ENCODE measurements around the gene ULBP3.

Gene ULBP3

GRCh38 chr6:150068720-150069648 lies at the start of gene ULBP3:
ULBP3 (minus strand) TSS chr6:150069121; CDS start chr6:150069066, 55 bp downstream.
- Mint-ChIP-seq H3K27me3 (peaks cover 9% of the 10 kb centered on the region), H3K9me3 (no peaks in the 10 kb centered on the region), H3K4me3 (peak within 1 kb of the TSS; percentile 91), H3K4me1 (peaks cover 19% of the 10 kb centered on the region), H3K27ac (peak within 1 kb of the TSS; percentile 56), H3K36me3 (peaks cover 8% of the 10 kb centered on the region)
- DNase-seq (ENCODE audit: low spot score in 2 of 2): peak; percentile 50 to 62
- peak; percentile 82 for ATAC-seq (ENCODE audit: low read depth)

DNA sequence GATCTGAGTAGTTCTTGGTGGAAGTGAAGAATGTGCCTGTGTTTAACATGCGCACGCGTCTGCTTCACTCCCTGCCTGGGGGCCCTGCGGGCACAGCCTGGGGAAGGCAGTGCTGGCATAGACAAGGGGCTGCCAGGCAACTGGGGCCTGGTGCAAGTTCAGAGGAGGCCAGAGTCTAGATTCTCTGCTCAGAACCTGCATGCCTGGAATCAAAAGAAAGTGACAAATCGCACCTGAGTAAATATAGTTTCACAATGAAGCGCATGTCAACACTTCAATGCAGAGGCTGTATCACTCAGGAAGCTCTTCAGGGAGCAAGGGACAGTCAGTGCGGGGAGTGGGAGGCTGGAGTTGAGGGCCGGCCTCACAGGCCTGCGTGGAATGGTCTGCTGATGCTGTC lies 49.7 kb upstream of the ULBP3 start:
- no peaks in the 10 kb centered on the region for H3K36me3 Mint-ChIP-seq
- H3K27me3 Mint-ChIP-seq: peaks cover 4% of the 10 kb centered on the region
- peaks cover 21% of the 10 kb centered on the region for H3K4me1 Mint-ChIP-seq
- DNase-seq (ENCODE audit: low spot score in 2 of 2): no peak
- no peak overlapping the region for H3K27ac Mint-ChIP-seq
- ATAC-seq (ENCODE audit: low read depth): no peak
- H3K4me3 Mint-ChIP-seq: no peak overlapping the region
- no peaks in the 10 kb centered on the region for H3K9me3 Mint-ChIP-seq

DNA sequence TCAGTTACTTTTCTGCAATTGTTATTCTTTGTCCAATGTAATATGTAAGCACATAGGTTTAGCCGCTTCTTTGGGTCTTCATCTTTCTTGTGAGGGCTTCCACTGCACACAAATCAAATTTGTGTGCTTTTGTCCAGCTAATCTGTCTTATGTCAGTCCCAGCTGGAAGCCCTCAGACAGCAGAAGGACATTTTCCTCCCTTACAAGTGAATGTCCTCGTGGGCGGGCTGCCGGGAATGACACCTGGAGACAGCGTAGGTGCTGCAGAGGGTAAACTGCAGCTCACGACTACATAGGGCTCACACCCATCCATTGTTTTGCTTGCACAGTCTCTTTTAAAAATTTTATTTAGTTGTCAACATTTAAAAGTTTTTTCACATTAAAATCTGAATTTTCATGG lies 49.3 kb upstream of the ULBP3 start:
- H3K27me3 Mint-ChIP-seq: peaks cover 2% of the 10 kb centered on the region
- H3K4me1 Mint-ChIP-seq: peaks cover 21% of the 10 kb centered on the region
- H3K27ac Mint-ChIP-seq: no peak overlapping the region
- H3K4me3 Mint-ChIP-seq: no peak overlapping the region
- no peak for ATAC-seq (ENCODE audit: low read depth)
- H3K9me3 Mint-ChIP-seq: no peaks in the 10 kb centered on the region
- DNase-seq (ENCODE audit: low spot score in 2 of 2): no peak
- no peaks in the 10 kb centered on the region for H3K36me3 Mint-ChIP-seq

GRCh38 chr6:150116200-150116800 lies 47.4 kb upstream of the ULBP3 start:
- no peak overlapping the region for H3K27ac Mint-ChIP-seq
- peaks cover 3% of the 10 kb centered on the region for H3K27me3 Mint-ChIP-seq
- ATAC-seq (ENCODE audit: low read depth) (no peak), DNase-seq (ENCODE audit: low spot score in 2 of 2) (no peak)
- no peaks in the 10 kb centered on the region for H3K36me3 Mint-ChIP-seq
- H3K9me3 Mint-ChIP-seq: no peaks in the 10 kb centered on the region
- H3K4me3 Mint-ChIP-seq: no peak overlapping the region
- H3K4me1 Mint-ChIP-seq: peaks cover 19% of the 10 kb centered on the region

- H3K4me3 Mint-ChIP-seq: no peak overlapping the region
- no peaks in the 10 kb centered on the region for H3K9me3 Mint-ChIP-seq
- DNase-seq (ENCODE audit: low spot score in 2 of 2) (no peak), ATAC-seq (ENCODE audit: low read depth) (no peak)
- no peaks in the 10 kb centered on the region for H3K36me3 Mint-ChIP-seq
- H3K27me3 Mint-ChIP-seq: peaks cover 6% of the 10 kb centered on the region
- H3K4me1 Mint-ChIP-seq: peaks cover 19% of the 10 kb centered on the region
- no peak overlapping the region for H3K27ac Mint-ChIP-seq
Measured at GRCh38 chr6:150115769-150116168, 46.8 kb upstream of the ULBP3 start.

DNA sequence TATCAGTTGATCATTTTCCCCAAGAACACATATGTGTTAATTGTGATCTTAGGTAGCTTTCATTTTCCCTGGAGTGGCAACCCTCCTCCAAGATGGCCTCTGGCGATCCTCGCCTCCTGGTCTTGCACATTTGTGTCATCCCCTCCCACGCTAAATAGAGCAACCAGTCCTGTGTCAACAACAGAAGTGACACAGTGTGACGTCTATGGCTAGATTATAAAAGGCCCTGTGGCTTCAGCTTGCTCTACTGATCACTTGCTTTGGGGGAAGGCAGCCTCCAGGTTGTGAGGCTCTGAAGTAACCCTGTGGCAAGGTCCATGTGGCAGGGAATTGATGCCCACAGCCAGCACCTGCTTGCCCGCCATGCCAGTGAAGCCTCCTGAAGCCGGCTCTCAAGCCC lies 43.3 kb upstream of the ULBP3 start:
- no peaks in the 10 kb centered on the region for H3K9me3 Mint-ChIP-seq
- H3K4me1 Mint-ChIP-seq: peaks cover 2% of the 10 kb centered on the region
- H3K27me3 Mint-ChIP-seq: peaks cover 7% of the 10 kb centered on the region
- no peak overlapping the region for H3K27ac Mint-ChIP-seq
- ATAC-seq (ENCODE audit: low read depth) (no peak), DNase-seq (ENCODE audit: low spot score in 2 of 2) (no peak)
- H3K36me3 Mint-ChIP-seq: no peaks in the 10 kb centered on the region
- no peak overlapping the region for H3K4me3 Mint-ChIP-seq

DNA sequence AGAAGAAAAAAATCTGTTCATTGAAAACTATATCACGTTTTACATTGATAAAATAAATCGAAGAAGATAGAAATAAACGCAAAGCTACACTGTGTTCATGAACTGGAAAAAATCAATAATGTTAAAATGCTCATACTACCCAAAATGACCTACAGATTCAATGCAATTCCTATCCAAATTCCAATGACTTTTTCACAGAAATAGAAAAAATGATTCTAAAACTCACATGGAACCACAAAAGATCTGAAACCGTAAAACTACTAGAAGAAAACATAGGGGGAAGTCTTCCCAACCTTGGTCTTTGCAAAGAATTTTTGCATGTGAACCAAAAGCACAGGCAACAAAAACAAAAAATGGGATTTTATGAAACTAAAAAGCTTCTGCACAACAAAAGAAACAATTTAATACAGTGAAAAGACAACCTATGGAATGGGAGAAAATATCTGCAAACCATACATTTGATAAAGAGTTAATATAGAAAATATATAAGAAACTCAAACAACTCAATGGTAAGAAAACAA lies 33.9 kb upstream of the ULBP3 start:
- ATAC-seq (ENCODE audit: low read depth) (no peak), DNase-seq (ENCODE audit: low spot score in 2 of 2) (no peak)
- H3K4me3 Mint-ChIP-seq: no peak overlapping the region
- no peaks in the 10 kb centered on the region for H3K4me1 Mint-ChIP-seq
- H3K36me3 Mint-ChIP-seq: no peaks in the 10 kb centered on the region
- no peak overlapping the region for H3K27ac Mint-ChIP-seq
- H3K9me3 Mint-ChIP-seq: no peaks in the 10 kb centered on the region
- H3K27me3 Mint-ChIP-seq: peaks cover 4% of the 10 kb centered on the region

GRCh38 chr6:150100745-150101144 lies 31.8 kb upstream of the ULBP3 start:
- H3K36me3 Mint-ChIP-seq: no peaks in the 10 kb centered on the region
- DNase-seq (ENCODE audit: low spot score in 2 of 2): no peak
- H3K4me1 Mint-ChIP-seq: no peaks in the 10 kb centered on the region
- no peak overlapping the region for H3K27ac Mint-ChIP-seq
- H3K9me3 Mint-ChIP-seq: no peaks in the 10 kb centered on the region
- no peak for ATAC-seq (ENCODE audit: low read depth)
- peaks cover 2% of the 10 kb centered on the region for H3K27me3 Mint-ChIP-seq
- no peak overlapping the region for H3K4me3 Mint-ChIP-seq

- ATAC-seq (ENCODE audit: low read depth): no peak
- no peaks in the 10 kb centered on the region for H3K36me3 Mint-ChIP-seq
- peaks cover 6% of the 10 kb centered on the region for H3K27me3 Mint-ChIP-seq
- no peak overlapping the region for H3K27ac Mint-ChIP-seq
- no peak overlapping the region for H3K4me3 Mint-ChIP-seq
- no peak for DNase-seq (ENCODE audit: low spot score in 2 of 2)
- no peaks in the 10 kb centered on the region for H3K9me3 Mint-ChIP-seq
- no peaks in the 10 kb centered on the region for H3K4me1 Mint-ChIP-seq
Measured at GRCh38 chr6:150099953-150100352, 31.0 kb upstream of the ULBP3 start.

DNA sequence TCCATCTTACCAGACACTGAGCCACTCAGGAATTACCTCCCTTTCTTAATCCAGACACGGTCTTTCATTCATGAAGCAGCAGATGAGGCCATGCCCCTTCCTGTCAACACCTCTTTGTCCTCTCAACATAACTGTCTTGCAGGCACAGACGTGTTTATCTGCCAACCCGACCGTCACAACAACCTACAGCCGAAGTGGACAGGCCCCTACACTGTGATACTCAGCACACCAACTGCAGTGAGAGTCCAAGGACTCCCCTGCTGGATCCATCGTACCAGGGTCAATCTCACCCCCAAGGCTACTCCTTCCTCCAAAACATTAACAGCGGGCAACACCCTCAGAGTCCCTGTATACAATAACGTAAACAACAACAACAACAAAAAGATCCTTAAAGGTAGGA lies 30.6 kb upstream of the ULBP3 start:
- no peak for DNase-seq (ENCODE audit: low spot score in 2 of 2)
- no peak overlapping the region for H3K27ac Mint-ChIP-seq
- peaks cover 2% of the 10 kb centered on the region for H3K4me1 Mint-ChIP-seq
- ATAC-seq (ENCODE audit: low read depth): no peak
- no peaks in the 10 kb centered on the region for H3K36me3 Mint-ChIP-seq
- H3K4me3 Mint-ChIP-seq: no peak overlapping the region
- H3K9me3 Mint-ChIP-seq: no peaks in the 10 kb centered on the region
- peaks cover 6% of the 10 kb centered on the region for H3K27me3 Mint-ChIP-seq

DNA sequence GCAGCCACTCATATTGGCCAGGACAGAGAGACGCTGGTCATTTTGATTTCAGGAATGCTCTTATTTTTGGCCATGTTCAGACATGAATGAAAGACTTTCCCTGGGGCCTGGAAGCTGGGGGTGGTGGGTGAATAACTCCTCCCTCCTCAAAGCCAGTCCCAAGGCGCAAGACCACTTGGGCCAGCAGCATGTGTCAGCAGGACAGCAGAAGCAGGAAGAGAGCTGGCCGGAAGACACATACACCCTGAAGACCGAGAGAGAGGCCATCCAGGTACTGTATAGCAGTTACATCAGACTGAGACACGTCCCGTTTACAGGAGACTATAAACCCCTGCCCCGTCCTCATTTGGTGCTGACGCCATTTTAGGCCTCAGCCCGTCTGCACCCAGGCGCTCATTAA lies 29.2 kb upstream of the ULBP3 start:
- peaks cover 6% of the 10 kb centered on the region for H3K27me3 Mint-ChIP-seq
- no peak overlapping the region for H3K4me3 Mint-ChIP-seq
- DNase-seq (ENCODE audit: low spot score in 2 of 2) (no peak), ATAC-seq (ENCODE audit: low read depth) (no peak)
- H3K9me3 Mint-ChIP-seq: no peaks in the 10 kb centered on the region
- peaks cover 2% of the 10 kb centered on the region for H3K4me1 Mint-ChIP-seq
- H3K27ac Mint-ChIP-seq: no peak overlapping the region
- H3K36me3 Mint-ChIP-seq: no peaks in the 10 kb centered on the region

DNA sequence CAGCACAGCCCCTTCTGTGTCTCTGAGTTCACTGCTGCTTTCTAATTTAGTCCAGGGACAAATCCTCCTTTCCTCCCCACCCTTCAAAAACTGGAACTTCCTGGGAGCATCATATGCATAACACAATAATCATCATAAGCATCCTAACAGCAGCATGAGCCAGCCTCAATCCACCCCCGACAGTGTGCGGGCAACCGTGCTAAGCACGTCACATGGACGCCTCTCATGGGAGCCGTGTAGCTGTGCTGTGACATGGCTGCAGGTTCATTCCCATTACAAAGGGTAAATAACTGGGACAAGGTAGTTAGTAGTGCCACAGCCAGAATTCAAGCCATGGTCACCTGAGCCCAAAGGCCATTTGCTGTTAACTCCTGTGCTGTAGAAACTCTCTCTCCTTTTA lies 24.5 kb upstream of the ULBP3 start:
- Mint-ChIP-seq H3K4me3 (no peak overlapping the region), H3K27ac (no peak overlapping the region), H3K9me3 (no peaks in the 10 kb centered on the region), H3K36me3 (no peaks in the 10 kb centered on the region), H3K27me3 (peaks cover 8% of the 10 kb centered on the region), H3K4me1 (peaks cover 2% of the 10 kb centered on the region)
- no peak for DNase-seq (ENCODE audit: low spot score in 2 of 2)
- no peak for ATAC-seq (ENCODE audit: low read depth)

GRCh38 chr6:150091476-150091875 lies 22.6 kb upstream of the ULBP3 start:
- Mint-ChIP-seq H3K4me1 (peaks cover 2% of the 10 kb centered on the region), H3K4me3 (no peak overlapping the region), H3K36me3 (no peaks in the 10 kb centered on the region), H3K27me3 (peaks cover 8% of the 10 kb centered on the region), H3K27ac (no peak overlapping the region), H3K9me3 (no peaks in the 10 kb centered on the region)
- no peak for ATAC-seq (ENCODE audit: low read depth)
- no peak for DNase-seq (ENCODE audit: low spot score in 2 of 2)

- Mint-ChIP-seq H3K36me3 (no peaks in the 10 kb centered on the region), H3K4me1 (peaks cover 2% of the 10 kb centered on the region), H3K9me3 (no peaks in the 10 kb centered on the region), H3K27me3 (peaks cover 3% of the 10 kb centered on the region), H3K27ac (no peak overlapping the region), H3K4me3 (no peak overlapping the region)
- no peak for DNase-seq (ENCODE audit: low spot score in 2 of 2)
- no peak for ATAC-seq (ENCODE audit: low read depth)
Measured at GRCh38 chr6:150090328-150090727, 21.4 kb upstream of the ULBP3 start.

Measured in memory B cell (primary cell).